CD14-positive monocyte (primary cell): ENCODE data around the gene RASIP1. TPM values are rescaled to one million over a fixed set of nuclear protein-coding genes. Genes with fewer than 3 reads are reported as not detected.

Experiments
- DNase-seq, 3 donors: peaks; one replicate each; pipeline ENCODE4 v3.0.0-alpha.2; 2011 to 2022
- H2AFZ ChIP-seq: 2 replicates; pipeline ENCODE4 v1.6.0; 2012; ENCODE audit warnings: mild to moderate bottlenecking, low read depth, low read length, inconsistent platforms; ENCODE audit not compliant: insufficient read depth, poor library complexity, severe bottlenecking
- H3K27ac ChIP-seq, 2 donors: 1 replicate in 1 of 2; 2 replicates in 1 of 2; pipeline ENCODE4 v1.5.1; 2012 to 2013; ENCODE audit warnings: low read length in 2 of 2, control low read depth in 1 of 2, inconsistent platforms in 1 of 2, low read depth in 1 of 2, mild to moderate bottlenecking in 1 of 2
- H3K27me3 ChIP-seq, 2 donors: one replicate each; pipeline versions ENCODE4 v1.6.0 to v1.6.1; 2011 to 2013; ENCODE audit warnings: low read length in 2 of 2; ENCODE audit not compliant: control insufficient read depth in 2 of 2, insufficient read depth in 2 of 2
- H3K36me3 ChIP-seq, 2 donors: replicated peaks in 1 of 2; 1 replicate in 1 of 2; 2 replicates in 1 of 2; pipeline versions ENCODE4 v1.5.1 to v1.6.1; 2012 to 2013; ENCODE audit warnings: low read length in 2 of 2, control low read depth in 1 of 2, inconsistent platforms in 1 of 2, mild to moderate bottlenecking in 1 of 2; ENCODE audit not compliant: insufficient read depth in 2 of 2, control insufficient read depth in 1 of 2
- H3K4me1 ChIP-seq, 2 donors: 1 replicate in 1 of 2; 2 replicates in 1 of 2; pipeline versions ENCODE4 v1.5.1 to v1.6.1; 2012 to 2013; ENCODE audit warnings: low read length in 2 of 2, control low read depth in 1 of 2, inconsistent platforms in 1 of 2, mild to moderate bottlenecking in 1 of 2, moderate library complexity in 1 of 2; ENCODE audit not compliant: insufficient read depth in 2 of 2, control insufficient read depth in 1 of 2
- H3K4me2 ChIP-seq: replicated peaks from 2 replicates; pipeline ENCODE3; 2012; ENCODE audit warnings: low read length, moderate library complexity, mild to moderate bottlenecking; ENCODE audit not compliant: poor library complexity, severe bottlenecking; ENCODE audit errors: extremely low read depth
- H3K4me3 ChIP-seq, 3 experiments: fragments of 200-600 bp in 1 of 3; sonication (generic) in 1 of 3; replicated peaks in 1 of 3; 1 replicate in 2 of 3; 2 replicates in 1 of 3; pipeline ENCODE4 v1.5.1; 2011 to 2013; ENCODE audit warnings: low read length in 3 of 3, mild to moderate bottlenecking in 3 of 3, control low read depth in 2 of 3, low read depth in 2 of 3, inconsistent platforms in 1 of 3, moderate library complexity in 1 of 3
- H3K79me2 ChIP-seq: 2 replicates; pipeline ENCODE4 v1.6.0; 2012; ENCODE audit warnings: mild to moderate bottlenecking, control low read depth, inconsistent platforms, low read length, moderate library complexity; ENCODE audit not compliant: insufficient read depth
- H3K9ac ChIP-seq: 2 replicates; pipeline ENCODE4 v1.6.0; 2017; ENCODE audit warnings: low read length, mild to moderate bottlenecking; ENCODE audit not compliant: insufficient read depth, poor library complexity, severe bottlenecking
- H3K9me3 ChIP-seq, 2 donors: replicated peaks in 1 of 2; 1 replicate in 1 of 2; 2 replicates in 1 of 2; pipeline versions ENCODE4 v1.5.1 to v1.6.1; 2012 to 2013; ENCODE audit warnings: low read length in 2 of 2, control low read depth in 1 of 2; ENCODE audit not compliant: control insufficient read depth in 1 of 2, insufficient read depth in 1 of 2
- H4K20me1 ChIP-seq: 2 replicates; pipeline ENCODE4 v1.6.0; 2012; ENCODE audit warnings: mild to moderate bottlenecking, low read length, control low read depth, moderate library complexity; ENCODE audit not compliant: insufficient read depth
- H3K27ac Mint-ChIP-seq, 7 donors: one replicate each; pipeline ENCODE4 v1.8.0; 2020; ENCODE audit warnings: mild to moderate bottlenecking in 7 of 7, mixed read lengths in 7 of 7, moderate library complexity in 6 of 7, inconsistent platforms in 2 of 7
- H3K27me3 Mint-ChIP-seq, 3 donors: one replicate each; pipeline ENCODE4 v1.8.0; 2021 to 2022; ENCODE audit warnings: low read depth in 3 of 3, mild to moderate bottlenecking in 3 of 3, mixed read lengths in 3 of 3, moderate library complexity in 3 of 3, inconsistent platforms in 1 of 3
- H3K36me3 Mint-ChIP-seq, 2 donors: one replicate each; pipeline ENCODE4 v1.8.0; 2020; ENCODE audit warnings: mixed read lengths in 2 of 2, inconsistent platforms in 1 of 2, mild to moderate bottlenecking in 1 of 2
- H3K4me1 Mint-ChIP-seq: one replicate; pipeline ENCODE4 v1.8.0; 2020; ENCODE audit warnings: mild to moderate bottlenecking, mixed read lengths
- H3K4me3 Mint-ChIP-seq, 2 donors: one replicate each; pipeline ENCODE4 v1.8.0; 2020; ENCODE audit warnings: mild to moderate bottlenecking in 2 of 2, mixed read lengths in 2 of 2, moderate library complexity in 1 of 2
- H3K9me3 Mint-ChIP-seq, 7 donors: one replicate each; pipeline ENCODE4 v1.8.0; 2020 to 2022; ENCODE audit warnings: mixed read lengths in 7 of 7, mild to moderate bottlenecking in 6 of 7, moderate library complexity in 6 of 7, inconsistent platforms in 2 of 7
- CTCF ChIP-seq: fragments of 200-600 bp; IDR thresholded peaks from one replicate; pipeline ENCODE4 v1.8.0; 2022; ENCODE audit warnings: antibody characterized with exemption, mild to moderate bottlenecking
- WGBS: methylation state at CpG from one replicate; pipeline ENCODE4 v1.1.5; 2013; ENCODE audit warnings: missing lambda C conversion rate; ENCODE audit not compliant: insufficient coverage; 5-methylcytosine and 5-hydroxymethylcytosine counted together
- intact Hi-C, 2 donors: fragments of 100-400 bp; cut with micrococcal nuclease; formaldehyde crosslinking; loops; one replicate each; pipeline versions ENCODE4 v1.15.0 to v1.15.1; 2023
- polyA plus RNA-seq, 3 donors: library from polyadenylated mRNA; depleted of rRNA in 1 of 3; unstranded in 2 of 3; stranded (reverse) in 1 of 3; fragments of 300-500 nt in 2 of 3; fragments of >200 nt in 1 of 3; fragmentation: Illumina TruSeq in 2 of 3; gene quantifications; 1 replicate in 2 of 3; 2 replicates in 1 of 3; pipeline ENCODE4 v1.2.3, GENCODE V29; 2012 to 2021

RASIP1 gene
- polyA plus RNA-seq, 3 donors = 1.2 TPM; not detected in 2

GRCh38 chr19:48735031-48735615 lies 5.3 kb downstream of the RASIP1 start:
- Histone ChIP-seq H2AFZ (no peak overlapping the region), H3K27ac (no peak overlapping the region), H3K36me3 (no peaks in the 10 kb centered on the region), H3K79me2 (no peaks in the 10 kb centered on the region), H3K9me3 (peaks cover 3 to 7% of the 10 kb centered on the region in 2 donors), H3K4me3 (no peak overlapping the region), H3K4me2 (no peak overlapping the region), H3K4me1 (peaks cover 6 to 16% of the 10 kb centered on the region in 2 donors), H3K9ac (no peak overlapping the region), H3K27me3 (peaks cover 8% of the 10 kb centered on the region in 2 donors), H4K20me1 (no peaks in the 10 kb centered on the region)
- no peaks in the 10 kb centered on the region for H3K36me3 Mint-ChIP-seq
- no peak overlapping the region for H3K27ac Mint-ChIP-seq
- peak overlapping the region in 1 of 2 donors; percentile 37 for H3K4me3 Mint-ChIP-seq
- no peak for DNase-seq
- intact Hi-C loops = no loop called here
- H3K9me3 Mint-ChIP-seq = peaks cover 2 to 17% (median 7%) of the 10 kb centered on the region in 7 donors
- no peak for TF ChIP-seq CTCF
- H3K4me1 Mint-ChIP-seq = peaks cover 8% of the 10 kb centered on the region
- peaks cover 20 to 45% (median 23%) of the 10 kb centered on the region in 3 donors for H3K27me3 Mint-ChIP-seq
- WGBS = 95% methylated on average over 32 of the region's 38 CpGs

GRCh38 chr19:48734625-48735024 lies 5.8 kb downstream of the RASIP1 start:
- intact Hi-C loops = no loop called here

More at GRCh38 chr19:48734625-48735024, 5.8 kb downstream of the RASIP1 start:
- 100% methylated on average over 3 of the region's 9 CpGs for WGBS
- H3K27ac ChIP-seq = no peak overlapping the region
- H3K79me2 ChIP-seq = no peaks in the 10 kb centered on the region
- no peak overlapping the region for H3K9ac ChIP-seq
- no peak for TF ChIP-seq CTCF
- peaks cover 4 to 5% of the 10 kb centered on the region in 2 donors for H3K9me3 ChIP-seq
- H2AFZ ChIP-seq = no peak overlapping the region
- Mint-ChIP-seq H3K27me3 (peaks cover 16 to 41% (median 18%) of the 10 kb centered on the region in 3 donors), H3K4me1 (peaks cover 4% of the 10 kb centered on the region), H3K36me3 (no peaks in the 10 kb centered on the region), H3K9me3 (peaks cover 2 to 18% (median 12%) of the 10 kb centered on the region in 7 donors), H3K27ac (no peak overlapping the region), H3K4me3 (peak overlapping the region in 1 of 2 donors; percentile 37)
- no peak for DNase-seq
- peaks cover 6 to 14% of the 10 kb centered on the region in 2 donors for H3K4me1 ChIP-seq
- no peak overlapping the region for H3K4me3 ChIP-seq
- H3K4me2 ChIP-seq = no peak overlapping the region
- peaks cover 3% of the 10 kb centered on the region in 2 donors for H3K27me3 ChIP-seq
- no peaks in the 10 kb centered on the region for H4K20me1 ChIP-seq
- H3K36me3 ChIP-seq = no peaks in the 10 kb centered on the region
